GM15510 (cell line): ENCODE results near the gene OLIG3.

Experiments used
- POLR2A ChIP-seq: IDR thresholded peaks from 3 replicates; pipeline ENCODE4 v1.6.1; 2011; ENCODE audit warnings: borderline replicate concordance; ENCODE audit not compliant: insufficient read length; ENCODE audit errors: extremely low read depth

The OLIG3 gene

DNA sequence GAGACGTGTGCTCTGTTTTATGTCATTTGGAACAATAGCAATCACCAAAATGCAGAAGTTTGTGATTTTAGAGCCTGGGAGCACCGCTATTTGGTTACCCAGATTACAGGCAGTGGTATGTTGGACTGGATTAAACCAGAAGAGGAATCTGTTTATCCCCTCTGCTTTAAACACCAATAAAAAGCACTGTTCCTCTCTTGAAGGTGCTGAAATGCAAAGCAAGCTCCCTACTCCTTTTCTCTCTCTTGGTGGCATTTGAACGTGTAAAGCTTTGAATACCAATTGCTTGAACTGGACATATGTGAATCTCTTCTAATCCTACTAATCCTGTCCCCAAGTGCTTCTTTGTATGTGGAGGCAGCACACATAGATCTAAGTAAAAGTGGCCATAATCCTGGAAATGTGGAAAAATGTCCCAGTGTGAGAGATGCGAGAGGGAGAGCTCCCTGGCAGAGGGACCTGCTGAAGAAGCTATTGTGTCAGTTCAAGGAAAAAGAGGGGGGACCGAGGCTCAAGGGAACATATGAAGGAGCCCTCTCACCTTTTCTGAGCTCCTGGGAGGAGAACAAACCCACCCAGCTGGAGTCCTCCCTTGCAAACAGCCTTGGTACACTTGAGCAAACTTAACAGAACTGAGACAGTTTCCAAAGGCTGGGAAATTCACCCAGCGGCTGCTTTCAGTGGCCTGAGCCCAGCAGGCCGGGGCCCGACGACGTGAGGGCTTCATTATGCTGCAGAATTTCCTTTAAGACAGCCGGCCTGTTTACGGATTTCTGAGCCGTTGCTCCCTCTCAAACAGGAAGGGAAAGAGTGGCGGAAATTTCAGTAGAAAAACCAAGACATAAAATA is 18.8 kb upstream of the OLIG3 start:
- TF ChIP-seq POLR2A, result no peak

DNA sequence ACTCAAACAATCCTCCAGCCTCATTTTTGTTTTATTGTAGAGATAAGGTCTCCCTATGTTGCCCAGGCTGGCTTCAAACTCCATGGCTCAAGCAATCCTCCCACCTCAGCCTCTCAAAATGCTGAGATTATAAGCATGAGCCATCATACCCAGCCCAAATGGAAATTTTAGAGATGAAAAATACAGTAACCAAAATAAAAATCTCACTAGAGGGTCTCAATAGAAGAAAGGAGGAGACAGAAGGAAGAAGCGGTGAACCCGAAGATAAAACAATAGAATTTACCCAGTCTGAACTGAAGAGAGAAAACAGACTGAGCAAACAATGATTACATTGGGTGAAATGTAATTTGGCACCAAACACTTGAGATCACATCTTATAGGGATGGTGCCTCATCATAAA is 16.7 kb upstream of the OLIG3 start:
- TF ChIP-seq POLR2A, result no peak

DNA sequence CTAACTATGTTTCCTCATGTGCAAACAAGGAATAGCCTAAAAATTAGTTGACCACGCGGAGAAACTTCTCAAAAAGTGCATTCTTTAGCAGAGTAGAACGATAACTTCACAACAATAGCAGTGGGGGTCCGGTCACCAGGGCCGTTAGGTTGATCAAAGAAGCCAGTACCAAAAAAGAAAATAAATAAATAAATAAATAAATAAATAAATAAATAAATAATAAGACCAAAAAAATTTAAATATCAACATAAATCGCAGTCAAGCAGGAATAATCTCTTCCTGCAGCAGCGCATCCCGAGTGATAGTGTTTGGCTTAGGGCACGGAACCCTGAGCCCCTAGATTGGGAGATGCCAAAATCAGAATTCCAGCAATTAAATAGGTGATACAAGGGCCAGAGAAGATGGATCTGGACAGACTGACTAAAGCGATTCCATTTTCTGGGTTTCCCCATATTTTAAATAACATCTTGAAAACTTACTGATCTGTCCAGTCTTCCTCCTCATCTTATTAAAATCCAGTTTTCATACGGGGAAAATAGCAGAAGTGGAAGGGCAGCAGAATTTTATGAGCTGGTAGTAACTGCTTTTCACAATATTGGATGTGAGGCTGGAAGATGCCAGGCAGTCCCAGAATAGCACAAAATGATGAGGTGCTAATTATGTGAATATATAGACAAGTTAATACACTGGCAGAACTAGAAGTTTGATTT is 4.4 kb upstream of the OLIG3 start:
- TF ChIP-seq POLR2A, result no peak

DNA sequence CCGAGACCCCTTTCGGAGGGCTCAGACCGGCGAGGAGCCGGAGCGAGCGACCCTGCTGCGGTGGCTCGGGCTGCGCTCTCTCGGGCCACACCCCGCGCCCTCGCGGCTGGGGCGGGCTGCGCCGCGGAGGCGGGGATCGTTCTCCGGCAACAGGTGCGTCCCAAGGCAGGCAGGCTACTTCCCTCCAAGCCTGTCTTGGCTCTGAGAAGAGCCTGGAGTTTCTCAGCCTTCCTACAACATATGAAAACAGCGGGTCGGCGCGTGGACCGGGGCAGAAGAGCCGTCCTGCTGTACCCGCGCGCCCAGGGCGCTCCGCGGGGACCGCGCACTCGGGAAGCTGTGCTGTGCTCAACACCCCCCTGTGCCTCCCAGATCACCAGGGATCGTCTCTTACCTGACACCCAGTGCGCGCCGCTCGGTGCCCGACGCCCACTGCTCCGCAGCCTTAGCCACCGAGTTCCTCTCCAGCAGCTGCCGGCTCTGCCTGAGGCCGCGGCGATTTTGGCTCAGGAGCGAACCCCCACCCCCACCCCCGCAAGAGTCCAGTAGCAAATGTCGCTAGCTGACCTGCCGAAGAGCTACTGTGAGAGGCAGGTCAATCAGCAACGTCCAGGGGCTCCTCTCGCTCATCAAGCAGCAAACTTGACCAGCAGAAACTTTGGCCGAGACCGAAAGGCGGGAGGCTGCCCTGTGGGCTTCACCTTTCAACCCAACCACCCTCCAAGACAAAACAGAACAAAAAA is 3.7 kb upstream of the OLIG3 start:
- TF ChIP-seq POLR2A, result no peak

DNA sequence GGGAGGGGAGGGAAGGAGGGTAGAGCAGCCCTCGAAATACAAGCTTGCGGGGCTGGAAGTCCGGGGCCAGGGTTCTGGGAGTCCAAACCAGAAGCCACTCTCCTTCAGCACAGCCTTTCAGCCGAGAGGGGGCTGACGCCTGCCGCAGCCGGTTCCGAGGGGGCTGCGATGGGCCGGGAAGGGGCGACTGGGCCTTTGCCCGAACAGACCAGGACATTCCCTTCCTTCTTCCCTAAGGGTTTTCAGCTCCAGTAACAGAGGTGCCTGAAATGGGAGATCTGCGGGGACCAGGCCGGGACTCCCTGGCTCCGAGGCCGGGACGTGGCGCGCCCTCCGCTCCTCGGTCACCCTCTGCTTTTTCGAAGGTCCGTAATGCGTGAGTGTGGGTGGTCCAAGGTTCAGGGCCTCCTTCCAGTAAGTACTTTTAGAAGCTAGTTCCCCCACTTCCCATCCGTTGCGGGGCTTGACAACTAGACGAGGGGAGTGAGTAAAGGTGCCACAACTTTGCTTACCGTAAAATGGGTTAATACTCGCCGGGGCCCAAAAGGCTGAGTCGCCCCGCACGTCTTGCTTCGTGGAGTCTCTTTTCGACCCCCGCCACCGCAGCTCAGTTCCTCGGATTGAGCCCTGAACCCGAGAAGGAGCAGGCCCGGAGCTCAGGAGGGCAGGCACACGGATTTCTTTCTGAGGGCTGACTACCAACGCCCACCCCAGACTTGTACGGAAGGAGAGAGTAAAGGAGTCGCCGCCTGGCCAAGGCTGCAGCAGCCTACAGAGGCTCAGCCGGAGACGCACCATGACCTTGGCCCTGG is 2.9 kb upstream of the OLIG3 start:
- no peak for TF ChIP-seq POLR2A

DNA sequence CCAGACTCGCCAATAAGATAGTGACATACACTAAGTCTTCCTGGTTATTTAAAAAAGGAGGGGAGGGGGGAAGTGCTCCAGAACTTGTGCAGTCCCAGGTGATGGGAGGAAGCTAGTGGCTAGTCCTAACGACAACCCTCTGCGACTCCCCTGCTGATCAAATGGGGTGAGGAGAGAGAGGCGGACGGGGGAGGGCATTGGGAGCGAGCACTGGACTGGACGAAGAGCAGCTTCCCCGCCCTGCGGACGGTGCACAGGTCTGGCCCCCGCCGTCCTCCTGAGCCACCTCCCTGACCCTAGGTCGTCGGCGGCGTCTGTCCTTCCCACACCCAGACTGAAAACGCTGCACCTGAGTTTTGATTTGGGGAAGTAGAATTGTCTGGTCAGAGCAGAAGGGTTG is 2.2 kb upstream of the OLIG3 start:
- no peak for TF ChIP-seq POLR2A

DNA sequence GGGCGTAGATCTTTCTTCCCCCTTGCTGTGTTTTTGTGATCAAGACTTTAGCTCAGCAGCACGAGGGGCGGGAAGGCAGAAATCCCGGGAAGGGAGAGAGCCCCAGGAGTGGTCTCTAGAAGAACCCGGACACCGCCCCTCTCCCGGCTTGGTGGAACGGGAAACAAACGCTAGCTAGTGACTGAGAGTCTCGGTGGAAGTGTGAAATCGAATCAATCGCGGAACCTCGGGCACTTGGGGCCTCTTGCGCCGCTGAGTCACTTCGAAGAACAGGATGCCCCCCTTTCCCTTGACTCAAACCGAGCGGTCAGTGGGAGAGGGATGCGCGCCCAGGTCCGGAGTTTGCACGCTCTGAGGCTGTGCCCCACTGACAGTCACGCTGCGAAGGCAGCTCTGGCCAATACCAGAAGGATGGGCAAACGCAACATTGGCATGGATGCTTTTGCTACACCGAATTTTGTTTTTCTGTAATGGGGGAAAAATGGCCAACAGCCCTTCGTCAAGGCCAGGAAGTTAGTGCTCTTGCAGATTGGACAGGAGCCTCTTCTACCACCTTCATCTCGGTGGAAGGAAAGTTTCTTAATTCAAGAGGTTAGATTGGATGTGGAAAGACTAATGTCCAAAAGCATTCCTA is 1.6 kb upstream of the OLIG3 start:
- no peak for TF ChIP-seq POLR2A

DNA sequence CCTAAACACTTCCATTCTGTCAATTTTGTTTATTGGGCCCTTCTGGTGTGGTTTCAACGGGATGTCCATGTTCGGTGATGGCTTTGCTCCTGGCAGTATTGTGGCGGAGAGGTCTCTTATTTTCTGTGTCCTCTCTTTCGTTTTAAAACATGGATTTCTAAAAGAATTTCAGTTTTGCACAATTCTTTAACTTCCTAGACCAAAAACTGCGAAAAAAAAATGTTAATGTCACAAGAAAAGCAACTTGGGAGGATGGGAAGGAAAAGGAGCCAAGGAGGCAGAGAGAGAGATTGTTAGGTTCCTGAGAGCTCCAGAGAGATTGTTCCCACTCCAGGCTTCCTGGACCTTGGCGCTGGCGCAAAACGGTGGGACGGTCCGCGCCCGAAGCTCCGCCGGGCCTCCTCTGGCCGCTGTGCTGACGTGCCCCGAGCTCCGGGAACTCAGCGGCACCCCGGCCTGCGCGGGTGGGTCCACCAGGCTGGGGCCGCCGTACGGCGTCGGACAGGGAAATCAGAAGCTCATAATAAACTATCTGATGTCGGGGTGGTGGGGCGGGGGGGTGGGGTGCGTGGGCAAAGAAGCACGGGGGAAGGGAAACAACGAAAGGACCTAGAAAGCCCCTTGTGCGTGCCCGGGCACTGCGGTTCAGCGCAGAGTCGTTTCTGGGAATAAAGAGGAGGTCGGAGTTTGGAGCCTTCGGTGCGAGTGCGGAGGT is 951 bp upstream of the OLIG3 start:
- no peak for TF ChIP-seq POLR2A

DNA sequence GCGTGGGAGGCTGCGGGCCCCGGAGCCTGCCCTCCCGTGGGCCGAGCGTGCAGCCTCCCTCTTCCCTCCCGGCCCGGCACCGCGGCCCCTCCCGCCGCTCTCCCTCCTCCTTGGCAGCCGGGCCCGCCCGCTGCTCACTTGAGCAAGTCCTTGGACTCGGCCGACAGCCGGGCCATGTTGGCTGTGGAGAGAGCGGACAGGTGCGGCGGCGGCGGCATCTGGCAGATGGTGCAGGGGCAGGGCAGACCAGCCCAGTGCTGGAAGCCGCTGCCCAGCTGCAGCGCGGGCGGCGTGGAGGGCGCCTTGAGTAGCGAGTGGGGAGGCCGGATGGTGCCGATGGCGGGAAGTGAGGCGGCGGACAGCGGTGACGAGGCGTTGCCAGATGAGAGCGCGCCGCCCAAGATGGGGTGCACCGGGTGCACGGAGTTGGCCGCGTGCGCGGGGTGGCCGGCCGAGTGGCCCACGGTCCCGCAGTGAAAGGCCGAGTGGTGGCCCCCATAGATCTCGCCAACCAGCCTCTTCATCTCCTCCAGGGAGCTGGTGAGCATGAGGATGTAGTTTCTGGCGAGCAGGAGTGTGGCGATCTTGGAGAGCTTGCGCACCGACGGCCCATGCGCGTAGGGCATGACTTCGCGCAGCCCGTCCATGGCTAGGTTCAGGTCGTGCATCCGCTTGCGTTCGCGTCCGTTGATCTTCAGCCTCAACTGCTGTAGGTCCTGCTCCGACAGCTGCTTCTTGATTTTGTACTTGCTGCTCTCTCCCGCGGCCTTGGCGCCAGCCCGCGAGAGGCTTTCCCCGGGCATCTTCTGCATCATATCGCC is 766 bp downstream of the OLIG3 start:
- no peak for TF ChIP-seq POLR2A

DNA sequence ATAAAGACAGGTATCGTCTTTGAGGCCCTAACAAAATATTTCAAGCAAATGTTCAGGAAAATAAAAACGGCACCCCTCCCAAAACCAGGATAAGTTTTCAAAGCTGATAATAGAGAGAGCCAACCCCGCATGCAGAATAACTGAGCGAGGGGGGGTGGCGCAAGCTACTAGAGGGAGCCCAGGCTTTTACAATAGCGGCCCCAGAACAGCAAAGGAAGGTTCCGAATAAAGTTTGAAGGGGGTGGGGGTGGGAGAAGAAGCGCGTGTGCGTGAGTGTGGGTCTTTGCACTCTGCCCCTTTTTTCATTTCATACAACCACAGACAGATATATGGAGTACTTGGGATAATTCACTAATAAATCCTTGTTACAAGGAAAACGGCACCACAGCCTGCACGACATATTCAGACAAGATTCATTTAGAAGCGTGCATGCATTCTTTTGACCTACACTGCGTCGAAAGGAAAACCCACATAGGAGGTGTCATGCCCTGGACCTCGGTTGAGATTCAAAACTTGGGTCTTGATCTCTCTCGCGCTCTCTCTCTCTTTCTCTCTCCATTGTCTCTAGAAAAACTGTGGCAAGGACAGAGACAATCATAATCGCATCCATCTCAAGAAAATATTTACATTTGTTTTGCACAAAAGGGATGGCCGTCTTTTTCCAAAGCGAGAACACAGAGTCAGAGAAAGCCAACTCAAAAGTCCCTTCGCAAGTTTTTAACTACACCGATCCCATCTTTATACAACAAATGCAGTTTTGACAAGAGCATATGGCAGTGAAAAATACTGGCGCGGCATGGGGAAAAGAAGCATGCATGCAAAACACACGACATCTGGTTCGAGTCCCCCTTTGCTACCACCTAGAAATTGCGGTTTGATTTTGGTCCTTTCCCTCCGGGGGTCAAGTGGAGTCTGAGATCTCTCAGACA is 1.6 kb downstream of the OLIG3 start:
- TF ChIP-seq POLR2A, result no peak

DNA sequence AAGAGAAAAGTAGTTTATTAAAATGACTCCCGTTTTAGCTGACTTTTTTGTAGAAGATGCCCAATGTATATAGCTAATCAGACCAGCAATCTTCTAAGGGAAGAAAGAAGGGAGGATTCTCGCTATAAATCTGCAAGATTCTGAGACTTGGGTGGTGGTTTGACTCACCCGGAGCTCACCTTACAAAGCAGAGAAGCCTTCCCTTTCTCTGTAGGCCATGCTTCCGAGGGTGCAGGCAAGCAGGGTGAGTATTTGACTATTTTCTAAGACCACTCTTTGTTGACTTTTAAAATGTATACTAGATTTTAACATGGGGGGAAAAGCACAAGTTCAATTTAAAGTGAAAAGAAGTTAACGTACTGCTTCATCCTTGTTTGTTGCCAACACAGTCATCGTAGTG is 2.7 kb downstream of the OLIG3 start:
- TF ChIP-seq POLR2A, result no peak

DNA sequence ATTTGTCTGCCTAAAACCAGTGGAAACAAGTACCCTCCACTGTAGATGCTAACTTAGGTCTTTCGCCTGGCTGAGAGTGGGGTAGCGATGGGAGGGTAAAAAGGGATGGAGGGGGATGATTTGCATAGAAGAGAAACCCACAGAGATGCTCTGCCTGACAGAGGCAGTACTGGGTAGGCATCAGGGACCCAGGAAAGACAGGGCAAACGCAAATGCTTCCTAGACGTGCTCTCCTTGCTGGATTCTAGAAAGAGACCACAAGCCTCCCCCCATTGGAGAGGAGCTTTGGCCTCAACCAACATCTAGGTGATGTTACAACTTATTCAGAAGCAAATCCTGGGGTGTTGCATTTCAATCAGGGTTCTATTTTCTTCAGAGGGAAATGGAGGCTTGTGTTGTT is 3.2 kb downstream of the OLIG3 start:
- TF ChIP-seq POLR2A, result no peak
